ENCODE results near the gene SYNE1.

DNA sequence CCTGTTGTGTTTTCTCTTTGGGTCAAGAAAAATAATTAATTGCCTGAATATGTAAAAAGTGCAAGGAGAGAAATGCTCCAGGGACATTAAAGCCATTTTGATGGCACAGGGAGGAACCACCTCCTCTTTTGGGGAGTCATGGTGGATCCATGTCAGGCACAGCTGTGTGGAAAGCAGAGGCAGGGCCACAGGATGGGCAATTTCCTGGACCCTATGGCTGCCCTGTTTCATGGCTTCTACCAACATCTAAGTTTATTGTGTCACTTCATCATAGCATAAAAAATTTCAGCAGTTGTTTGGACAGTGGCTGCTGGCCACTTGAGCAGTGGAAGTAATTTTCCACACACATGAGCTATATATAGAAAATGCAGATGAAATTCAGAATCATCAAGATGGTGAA, 238.2 kb downstream of the SYNE1 start:
- TF ChIP-seq POLR2A (IDR thresholded peaks at IDR 0.05): no peak
- no peak for TF ChIP-seq CTCF (IDR thresholded peaks at IDR 0.05)

Measured in heart left ventricle (tissue), 13 donors.